ENCODE results near the gene PSTPIP2.
"Not testable (repeated sequence)": the region's sequence is repeated elsewhere in the genome, so short reads cannot be mapped to it uniquely, and the experiment has no call there.

The PSTPIP2 gene

GRCh38 chr18:46096651-46097300 lies 24.7 kb upstream of the PSTPIP2 start:
- H3K9me3 ChIP-seq (ENCODE audit: control insufficient read depth, low read length): no peaks in the 10 kb centered on the region
- peaks cover 14% of the 10 kb centered on the region for H3K36me3 ChIP-seq (ENCODE audit: control insufficient read depth, insufficient read depth, low read length)
- DNase-seq: no peak
- peaks cover 19% of the 10 kb centered on the region for H3K4me1 ChIP-seq (ENCODE audit: control insufficient read depth, insufficient read depth, low read length, poor library complexity, severe bottlenecking)
- peak overlapping the region; percentile 79 for H3K27ac ChIP-seq (ENCODE audit: insufficient read depth, low read length, poor library complexity, severe bottlenecking)
- H3K4me3 ChIP-seq (ENCODE audit: insufficient read depth, low read depth, low read length, poor library complexity, severe bottlenecking): peak overlapping the region; percentile 84
- no peaks in the 10 kb centered on the region for H3K27me3 ChIP-seq (replicated peaks; ENCODE audit: control insufficient read depth, insufficient read depth, low read length, poor library complexity, severe bottlenecking)

- DNase-seq: no peak
- Histone ChIP-seq H3K27ac (ENCODE audit: insufficient read depth, low read length, poor library complexity, severe bottlenecking) (no peak overlapping the region), H3K4me1 (ENCODE audit: control insufficient read depth, insufficient read depth, low read length, poor library complexity, severe bottlenecking) (peaks cover 19% of the 10 kb centered on the region), H3K36me3 (ENCODE audit: control insufficient read depth, insufficient read depth, low read length) (peaks cover 27% of the 10 kb centered on the region), H3K9me3 (ENCODE audit: control insufficient read depth, low read length) (no peaks in the 10 kb centered on the region), H3K4me3 (ENCODE audit: insufficient read depth, low read depth, low read length, poor library complexity, severe bottlenecking) (no peak overlapping the region), H3K27me3 (replicated peaks; ENCODE audit: control insufficient read depth, insufficient read depth, low read length, poor library complexity, severe bottlenecking) (no peaks in the 10 kb centered on the region)
Observed at GRCh38 chr18:46095532-46095931, 23.5 kb upstream of the PSTPIP2 start.

- H3K4me1 ChIP-seq (ENCODE audit: control insufficient read depth, insufficient read depth, low read length, poor library complexity, severe bottlenecking); H3K27ac ChIP-seq (ENCODE audit: insufficient read depth, low read length, poor library complexity, severe bottlenecking); H3K4me3 ChIP-seq (ENCODE audit: insufficient read depth, low read depth, low read length, poor library complexity, severe bottlenecking); DNase-seq; H3K9me3 ChIP-seq (ENCODE audit: control insufficient read depth, low read length); H3K27me3 ChIP-seq (replicated peaks; ENCODE audit: control insufficient read depth, insufficient read depth, low read length, poor library complexity, severe bottlenecking): not testable (repeated sequence)
- peaks cover 90% of the 10 kb centered on the region for H3K36me3 ChIP-seq (ENCODE audit: control insufficient read depth, insufficient read depth, low read length)
Observed at GRCh38 chr18:46088501-46088900, 16.4 kb upstream of the PSTPIP2 start.

- Histone ChIP-seq H3K9me3 (ENCODE audit: control insufficient read depth, low read length) (peaks cover 4% of the 10 kb centered on the region), H3K27ac (ENCODE audit: insufficient read depth, low read length, poor library complexity, severe bottlenecking) (no peak overlapping the region), H3K4me1 (ENCODE audit: control insufficient read depth, insufficient read depth, low read length, poor library complexity, severe bottlenecking) (no peaks in the 10 kb centered on the region), H3K4me3 (ENCODE audit: insufficient read depth, low read depth, low read length, poor library complexity, severe bottlenecking) (no peak overlapping the region), H3K36me3 (ENCODE audit: control insufficient read depth, insufficient read depth, low read length) (peaks cover 77% of the 10 kb centered on the region), H3K27me3 (replicated peaks; ENCODE audit: control insufficient read depth, insufficient read depth, low read length, poor library complexity, severe bottlenecking) (no peaks in the 10 kb centered on the region)
- DNase-seq: no peak
Observed at GRCh38 chr18:46084431-46084830, 12.4 kb upstream of the PSTPIP2 start.

- Histone ChIP-seq H3K4me3 (ENCODE audit: insufficient read depth, low read depth, low read length, poor library complexity, severe bottlenecking) (no peak overlapping the region), H3K27me3 (replicated peaks; ENCODE audit: control insufficient read depth, insufficient read depth, low read length, poor library complexity, severe bottlenecking) (no peaks in the 10 kb centered on the region), H3K9me3 (ENCODE audit: control insufficient read depth, low read length) (no peaks in the 10 kb centered on the region), H3K4me1 (ENCODE audit: control insufficient read depth, insufficient read depth, low read length, poor library complexity, severe bottlenecking) (no peaks in the 10 kb centered on the region), H3K36me3 (ENCODE audit: control insufficient read depth, insufficient read depth, low read length) (peaks cover 34% of the 10 kb centered on the region), H3K27ac (ENCODE audit: insufficient read depth, low read length, poor library complexity, severe bottlenecking) (no peak overlapping the region)
- DNase-seq: no peak
Observed at GRCh38 chr18:46080156-46080555, 8.1 kb upstream of the PSTPIP2 start.

GRCh38 chr18:46079336-46079735 lies 7.3 kb upstream of the PSTPIP2 start:
- DNase-seq: no peak
- Histone ChIP-seq H3K4me3 (ENCODE audit: insufficient read depth, low read depth, low read length, poor library complexity, severe bottlenecking) (no peak overlapping the region), H3K27ac (ENCODE audit: insufficient read depth, low read length, poor library complexity, severe bottlenecking) (no peak overlapping the region), H3K4me1 (ENCODE audit: control insufficient read depth, insufficient read depth, low read length, poor library complexity, severe bottlenecking) (no peaks in the 10 kb centered on the region), H3K9me3 (ENCODE audit: control insufficient read depth, low read length) (no peaks in the 10 kb centered on the region), H3K36me3 (ENCODE audit: control insufficient read depth, insufficient read depth, low read length) (peaks cover 26% of the 10 kb centered on the region), H3K27me3 (replicated peaks; ENCODE audit: control insufficient read depth, insufficient read depth, low read length, poor library complexity, severe bottlenecking) (no peaks in the 10 kb centered on the region)

- Histone ChIP-seq H3K27me3 (replicated peaks; ENCODE audit: control insufficient read depth, insufficient read depth, low read length, poor library complexity, severe bottlenecking) (no peaks in the 10 kb centered on the region), H3K4me3 (ENCODE audit: insufficient read depth, low read depth, low read length, poor library complexity, severe bottlenecking) (no peak overlapping the region), H3K36me3 (ENCODE audit: control insufficient read depth, insufficient read depth, low read length) (no peaks in the 10 kb centered on the region), H3K9me3 (ENCODE audit: control insufficient read depth, low read length) (no peaks in the 10 kb centered on the region), H3K27ac (ENCODE audit: insufficient read depth, low read length, poor library complexity, severe bottlenecking) (no peak overlapping the region), H3K4me1 (ENCODE audit: control insufficient read depth, insufficient read depth, low read length, poor library complexity, severe bottlenecking) (peaks cover 22% of the 10 kb centered on the region)
- peak in 1 of 3 donors; percentile 13 for DNase-seq
Observed at GRCh38 chr18:46073474-46074331, 1.6 kb upstream of the PSTPIP2 start.

- H3K9me3 ChIP-seq (ENCODE audit: control insufficient read depth, low read length): no peaks in the 10 kb centered on the region
- DNase-seq: no peak
- H3K27me3 ChIP-seq (replicated peaks; ENCODE audit: control insufficient read depth, insufficient read depth, low read length, poor library complexity, severe bottlenecking): no peaks in the 10 kb centered on the region
- H3K36me3 ChIP-seq (ENCODE audit: control insufficient read depth, insufficient read depth, low read length): no peaks in the 10 kb centered on the region
- peak overlapping the region; percentile 74 for H3K4me3 ChIP-seq (ENCODE audit: insufficient read depth, low read depth, low read length, poor library complexity, severe bottlenecking)
- peaks cover 22% of the 10 kb centered on the region for H3K4me1 ChIP-seq (ENCODE audit: control insufficient read depth, insufficient read depth, low read length, poor library complexity, severe bottlenecking)
- no peak overlapping the region for H3K27ac ChIP-seq (ENCODE audit: insufficient read depth, low read length, poor library complexity, severe bottlenecking)
Observed at GRCh38 chr18:46072959-46073358, 899 bp upstream of the PSTPIP2 start.

GRCh38 chr18:46072376-46072867 lies 362 bp upstream of the PSTPIP2 start:
- Histone ChIP-seq H3K36me3 (ENCODE audit: control insufficient read depth, insufficient read depth, low read length) (no peaks in the 10 kb centered on the region), H3K9me3 (ENCODE audit: control insufficient read depth, low read length) (no peaks in the 10 kb centered on the region), H3K4me1 (ENCODE audit: control insufficient read depth, insufficient read depth, low read length, poor library complexity, severe bottlenecking) (peaks cover 22% of the 10 kb centered on the region), H3K27me3 (replicated peaks; ENCODE audit: control insufficient read depth, insufficient read depth, low read length, poor library complexity, severe bottlenecking) (no peaks in the 10 kb centered on the region), H3K27ac (ENCODE audit: insufficient read depth, low read length, poor library complexity, severe bottlenecking) (peak overlapping the region; percentile 54), H3K4me3 (ENCODE audit: insufficient read depth, low read depth, low read length, poor library complexity, severe bottlenecking) (peak overlapping the region; percentile 74)
- DNase-seq: no peak

Data from effector memory CD4-positive, alpha-beta T cell (primary cell).